B cell (primary cell): ENCODE data around the gene BMP7. TPM values are rescaled to one million over a fixed set of nuclear protein-coding genes. Genes with fewer than 3 reads are reported as not detected.

ENCODE experiments used
- ATAC-seq: fragments of 200-7000 bp; cut with Tn5 transposase; one replicate; pipeline ENCODE4 v1.10.0; 2021; ENCODE audit warnings: low read depth, mild to moderate bottlenecking, moderate number of reproducible peaks, moderate library complexity
- CTCF ChIA-PET: fragments of 350-600 bp; sonication (Branson Sonifier 250); formaldehyde crosslinking; loops from one replicate; lab custom pipeline; 2021; ENCODE audit warnings: antibody characterized with exemption, inconsistent platforms; lab: Charles Lee
- POLR2A ChIA-PET: fragments of 350-600 bp; sonication (Branson Sonifier 250); formaldehyde crosslinking; loops from one replicate; lab custom pipeline; 2021; ENCODE audit warnings: antibody characterized with exemption; lab: Charles Lee
- DNase-seq: peaks from one replicate; pipeline ENCODE4 v3.0.0; 2013
- H2AFZ ChIP-seq: 2 replicates; pipeline ENCODE4 v1.6.1; 2012; ENCODE audit warnings: mild to moderate bottlenecking, low read depth, low read length; ENCODE audit not compliant: insufficient read depth, poor library complexity, severe bottlenecking
- H3K27ac ChIP-seq, 2 donors: 1 replicate in 1 of 2; 2 replicates in 1 of 2; pipeline ENCODE4 v1.5.1; 2012 to 2013; ENCODE audit warnings: low read length in 2 of 2, mild to moderate bottlenecking in 2 of 2, moderate library complexity in 1 of 2
- H3K27me3 ChIP-seq, 4 experiments: fragments of 200-600 bp in 1 of 4; sonication (generic) in 1 of 4; replicated peaks in 1 of 4; 1 replicate in 2 of 4; 2 replicates in 2 of 4; pipeline versions ENCODE4 v1.6.1 to v1.7.0; 2013 to 2016; ENCODE audit warnings: low read length in 3 of 4, mild to moderate bottlenecking in 2 of 4, mixed read lengths in 1 of 4, moderate library complexity in 1 of 4; ENCODE audit not compliant: insufficient read depth in 4 of 4, control insufficient read depth in 3 of 4; ENCODE audit errors: control extremely low read depth in 1 of 4
- H3K36me3 ChIP-seq, 2 experiments: replicated peaks in 1 of 2; 1 replicate in 1 of 2; 2 replicates in 1 of 2; pipeline versions ENCODE4 v1.6.1 to v1.7.1; 2013; ENCODE audit warnings: low read length in 1 of 2; ENCODE audit not compliant: insufficient read depth in 2 of 2, control insufficient read depth in 1 of 2; ENCODE audit errors: control extremely low read depth in 1 of 2, extremely low read depth in 1 of 2
- H3K4me1 ChIP-seq, 2 donors: fragments of 200-600 bp in 1 of 2; sonication (generic) in 1 of 2; 1 replicate in 1 of 2; 2 replicates in 1 of 2; pipeline versions ENCODE4 v1.5.1 to v1.6.1; 2013 to 2017; ENCODE audit warnings: low read length in 2 of 2; ENCODE audit not compliant: control insufficient read depth in 2 of 2, insufficient read depth in 2 of 2
- H3K4me2 ChIP-seq: replicated peaks from 2 replicates; pipeline ENCODE3; 2012; ENCODE audit warnings: mild to moderate bottlenecking, low read depth, low read length; ENCODE audit not compliant: poor library complexity, severe bottlenecking
- H3K4me3 ChIP-seq, 5 experiments: fragments of 200-600 bp in 1 of 5; sonication (generic) in 1 of 5; 1 replicate in 3 of 5; 2 replicates in 2 of 5; pipeline versions ENCODE4 v1.5.1 to v1.7.0; 2011 to 2016; ENCODE audit warnings: low read length in 4 of 5, mild to moderate bottlenecking in 4 of 5, low read depth in 2 of 5, control low read depth in 1 of 5, moderate library complexity in 1 of 5; ENCODE audit not compliant: insufficient read depth in 1 of 5; ENCODE audit errors: control extremely low read depth in 1 of 5, extremely low read depth in 1 of 5
- H3K79me2 ChIP-seq: fragments of 200-600 bp; sonication (generic); one replicate; pipeline ENCODE4 v1.6.0; 2016; ENCODE audit warnings: low read length; ENCODE audit not compliant: control insufficient read depth, insufficient read depth
- H3K9ac ChIP-seq: fragments of 200-600 bp; sonication (generic); 2 replicates; pipeline ENCODE4 v1.6.1; 2017; ENCODE audit warnings: mild to moderate bottlenecking, low read length, moderate library complexity
- H3K9me3 ChIP-seq, 3 donors: one replicate each; pipeline versions ENCODE4 v1.6.1 to v1.7.1; 2013; ENCODE audit warnings: low read length in 2 of 3; ENCODE audit not compliant: control insufficient read depth in 2 of 3, insufficient read depth in 1 of 3; ENCODE audit errors: control extremely low read depth in 1 of 3
- H4K20me1 ChIP-seq: 2 replicates; pipeline ENCODE4 v1.6.0; 2012; ENCODE audit warnings: mild to moderate bottlenecking, low read length; ENCODE audit not compliant: insufficient read depth, control insufficient read depth, poor library complexity, severe bottlenecking
- H3K27ac Mint-ChIP-seq: one replicate; pipeline ENCODE4 v1.8.0; 2021; ENCODE audit warnings: mixed read lengths
- H3K27me3 Mint-ChIP-seq: one replicate; pipeline ENCODE4 v1.8.0; 2021; ENCODE audit warnings: mixed read lengths
- H3K4me1 Mint-ChIP-seq: one replicate; pipeline ENCODE4 v1.8.0; 2021; ENCODE audit warnings: mixed read lengths
- H3K4me3 Mint-ChIP-seq: one replicate; pipeline ENCODE4 v1.8.0; 2021; ENCODE audit warnings: mixed read lengths
- H3K9me3 Mint-ChIP-seq: one replicate; pipeline ENCODE4 v1.8.0; 2022; ENCODE audit warnings: mixed read lengths; ENCODE audit not compliant: insufficient read depth
- CTCF ChIP-seq: fragments of 200-600 bp; IDR thresholded peaks from one replicate; pipeline ENCODE4 v1.8.0; 2022; ENCODE audit warnings: antibody characterized with exemption, mild to moderate bottlenecking
- EZH2 ChIP-seq: IDR thresholded peaks from 2 replicates; pipeline ENCODE4 v1.6.1; 2012; ENCODE audit warnings: borderline replicate concordance, low read depth, mild to moderate bottlenecking, moderate library complexity, low read length; ENCODE audit not compliant: insufficient read depth, poor library complexity, severe bottlenecking
- whole genome bisulfite sequencing: methylation state at CpG from one replicate; pipeline ENCODE4 v1.1.5; 2013; ENCODE audit warnings: missing lambda C conversion rate; ENCODE audit not compliant: insufficient coverage; 5-methylcytosine and 5-hydroxymethylcytosine counted together
- intact Hi-C: fragments of 100-400 bp; cut with micrococcal nuclease; formaldehyde crosslinking; loops from one replicate; pipeline ENCODE4 v1.10.0; 2022
- polyA plus RNA-seq: library from polyadenylated mRNA; depleted of rRNA; stranded (reverse); fragments of >200 nt; gene quantifications from 2 replicates; pipeline ENCODE4 v1.2.3, GENCODE V29; 2012
- total RNA-seq, 2 donors: library from RNA; stranded (reverse); fragments of 120-200 nt in 1 of 2; gene quantifications; 1 replicate in 1 of 2; 2 replicates in 1 of 2; pipeline versions ENCODE4 v1.2.3 to v1.2.4, GENCODE V29; 2013 to 2022

Gene BMP7
- total and polyA plus RNA-seq, 2 donors (not counting 1 experiment from before 2014, with no cell fraction given): not detected

GRCh38 chr20:57145089-57145631 lies 121.3 kb downstream of the BMP7 start:
- no peak overlapping the region for H3K4me3 Mint-ChIP-seq

GRCh38 chr20:57143173-57143572 lies 123.3 kb downstream of the BMP7 start:
- POLR2A ChIA-PET: no interaction called here
- H3K4me1 Mint-ChIP-seq: no peaks in the 10 kb centered on the region
- no peak for TF ChIP-seq CTCF
- no peak for TF ChIP-seq EZH2

More at GRCh38 chr20:57145089-57145631, 121.3 kb downstream of the BMP7 start:
- no peak overlapping the region for H3K27ac ChIP-seq
- no peaks in the 10 kb centered on the region for H3K4me1 ChIP-seq
- H3K9me3 ChIP-seq: peaks cover 0 to 16% (median 0%) of the 10 kb centered on the region in 3 donors
- 90% methylated on average over 7 of the region's 8 CpGs for whole genome bisulfite sequencing
- ATAC-seq (no peak), DNase-seq (no peak)
- Mint-ChIP-seq H3K4me1 (no peaks in the 10 kb centered on the region), H3K27ac (no peak overlapping the region), H3K9me3 (no peaks in the 10 kb centered on the region), H3K27me3 (peaks cover 16% of the 10 kb centered on the region)
- H3K4me3 ChIP-seq: no peak overlapping the region
- CTCF ChIA-PET: no interaction called here
- no peaks in the 10 kb centered on the region for H4K20me1 ChIP-seq
- no peaks in the 10 kb centered on the region for H3K27me3 ChIP-seq
- H3K9ac ChIP-seq: no peak overlapping the region
- no peak overlapping the region for H2AFZ ChIP-seq
- intact Hi-C loops: no loop called here
- H3K4me2 ChIP-seq: no peak overlapping the region
- POLR2A ChIA-PET: no interaction called here
- no peaks in the 10 kb centered on the region for H3K79me2 ChIP-seq
- no peaks in the 10 kb centered on the region for H3K36me3 ChIP-seq
- TF ChIP-seq CTCF (no peak), EZH2 (no peak)

More at GRCh38 chr20:57143173-57143572, 123.3 kb downstream of the BMP7 start:
- no peak overlapping the region for H3K4me3 Mint-ChIP-seq
- DNase-seq: no peak
- Histone ChIP-seq H3K4me1 (no peaks in the 10 kb centered on the region), H3K4me3 (no peak overlapping the region), H3K27ac (no peak overlapping the region), H3K4me2 (no peak overlapping the region), H3K9me3 (peaks cover 0 to 13% (median 0%) of the 10 kb centered on the region in 3 donors), H3K9ac (no peak overlapping the region), H3K79me2 (no peaks in the 10 kb centered on the region), H4K20me1 (no peaks in the 10 kb centered on the region), H2AFZ (no peak overlapping the region), H3K36me3 (no peaks in the 10 kb centered on the region), H3K27me3 (no peaks in the 10 kb centered on the region)
- WGBS: 81% methylated on average over 8 of the region's 9 CpGs
- intact Hi-C loops: no loop called here
- no peak overlapping the region for H3K27ac Mint-ChIP-seq
- H3K9me3 Mint-ChIP-seq: no peaks in the 10 kb centered on the region
- peaks cover 8% of the 10 kb centered on the region for H3K27me3 Mint-ChIP-seq
- CTCF ChIA-PET: no interaction called here
- ATAC-seq: no peak
